ENCODE data around the gene RNASET2. TPM values are rescaled to one million over a fixed set of nuclear protein-coding genes. Genes with fewer than 3 reads are reported as not detected.
A peak's percentile ranks its signal among the peaks of the same experiment; 100 is the strongest.

Gene RNASET2
- total and polyA plus RNA-seq, 10 of the 15 experiments (the other 5 are each of a cell fraction or from before 2014, with no cell fraction given): 5.5 to 225 (median 50.2) TPM

DNA sequence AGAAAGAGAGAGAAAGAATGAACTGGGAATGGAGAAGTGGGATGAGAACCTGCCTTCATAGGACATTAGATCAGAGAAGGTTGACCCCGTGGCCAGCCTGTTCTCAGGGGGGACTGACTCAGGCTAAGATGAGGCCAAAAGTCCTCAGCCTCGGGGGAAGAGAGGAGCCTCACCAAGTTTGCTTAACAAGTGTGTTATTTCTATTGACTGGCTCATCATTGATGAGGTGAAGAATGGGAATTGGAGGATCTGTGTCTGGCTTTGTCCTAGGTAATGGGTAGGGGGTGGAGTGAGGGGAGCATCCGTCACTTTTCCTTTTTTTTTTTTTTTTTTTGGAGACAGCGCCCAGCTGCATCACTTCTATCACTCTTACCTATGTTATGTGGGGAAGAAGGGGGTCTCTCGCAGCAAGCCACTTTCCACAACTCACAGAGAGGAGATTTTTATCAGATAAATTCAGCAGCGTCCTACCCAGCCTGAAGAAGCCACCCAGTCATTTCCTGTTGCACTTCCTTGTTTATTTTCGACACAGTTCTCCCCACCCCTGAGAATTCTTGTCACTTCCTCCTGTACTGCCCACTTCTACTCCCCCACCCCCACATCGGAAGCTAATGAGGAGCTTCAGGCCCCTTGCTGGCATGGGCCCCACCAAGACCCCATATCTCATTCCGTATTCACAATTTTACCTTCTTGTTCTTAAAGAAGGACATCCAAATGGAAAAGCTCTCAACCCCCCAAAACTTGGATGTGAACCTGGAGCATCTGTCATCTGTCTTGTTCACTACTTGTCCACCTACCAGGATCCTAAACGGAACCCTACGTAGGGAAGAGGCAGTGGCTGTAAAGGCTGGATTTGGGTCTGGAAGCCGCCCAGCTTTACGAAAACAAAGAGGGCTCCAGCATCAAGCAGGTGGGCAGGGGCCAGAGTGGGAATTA, 2.8 kb upstream of the RNASET2 start (continued):
- TF ChIP-seq, protein P1, sequence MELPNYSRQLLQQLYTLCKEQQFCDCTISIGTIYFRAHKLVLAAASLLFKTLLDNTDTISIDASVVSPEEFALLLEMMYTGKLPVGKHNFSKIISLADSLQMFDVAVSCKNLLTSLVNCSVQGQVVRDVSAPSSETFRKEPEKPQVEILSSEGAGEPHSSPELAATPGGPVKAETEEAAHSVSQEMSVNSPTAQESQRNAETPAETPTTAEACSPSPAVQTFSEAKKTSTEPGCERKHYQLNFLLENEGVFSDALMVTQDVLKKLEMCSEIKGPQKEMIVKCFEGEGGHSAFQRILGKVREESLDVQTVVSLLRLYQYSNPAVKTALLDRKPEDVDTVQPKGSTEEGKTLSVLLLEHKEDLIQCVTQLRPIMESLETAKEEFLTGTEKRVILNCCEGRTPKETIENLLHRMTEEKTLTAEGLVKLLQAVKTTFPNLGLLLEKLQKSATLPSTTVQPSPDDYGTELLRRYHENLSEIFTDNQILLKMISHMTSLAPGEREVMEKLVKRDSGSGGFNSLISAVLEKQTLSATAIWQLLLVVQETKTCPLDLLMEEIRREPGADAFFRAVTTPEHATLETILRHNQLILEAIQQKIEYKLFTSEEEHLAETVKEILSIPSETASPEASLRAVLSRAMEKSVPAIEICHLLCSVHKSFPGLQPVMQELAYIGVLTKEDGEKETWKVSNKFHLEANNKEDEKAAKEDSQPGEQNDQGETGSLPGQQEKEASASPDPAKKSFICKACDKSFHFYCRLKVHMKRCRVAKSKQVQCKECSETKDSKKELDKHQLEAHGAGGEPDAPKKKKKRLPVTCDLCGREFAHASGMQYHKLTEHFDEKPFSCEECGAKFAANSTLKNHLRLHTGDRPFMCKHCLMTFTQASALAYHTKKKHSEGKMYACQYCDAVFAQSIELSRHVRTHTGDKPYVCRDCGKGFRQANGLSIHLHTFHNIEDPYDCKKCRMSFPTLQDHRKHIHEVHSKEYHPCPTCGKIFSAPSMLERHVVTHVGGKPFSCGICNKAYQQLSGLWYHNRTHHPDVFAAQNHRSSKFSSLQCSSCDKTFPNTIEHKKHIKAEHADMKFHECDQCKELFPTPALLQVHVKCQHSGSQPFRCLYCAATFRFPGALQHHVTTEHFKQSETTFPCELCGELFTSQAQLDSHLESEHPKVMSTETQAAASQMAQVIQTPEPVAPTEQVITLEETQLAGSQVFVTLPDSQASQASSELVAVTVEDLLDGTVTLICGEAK (IDR thresholded peaks at IDR 0.05; ENCODE audit: borderline replicate concordance): no peak; the same call in none of the 2 replicates
- TF ChIP-seq GATAD2B (conservative IDR thresholded peaks at IDR 0.05; ENCODE audit: low read depth) (peak; percentile 38; the same call in 1 of the 2 replicates), DPF2 (IDR thresholded peaks at IDR 0.05) (peak; percentile 9; the same call in 1 of the 2 replicates), BACH1 (IDR thresholded peaks at IDR 0.05; ENCODE audit: borderline replicate concordance) (no peak), BHLHE40 (IDR thresholded peaks at IDR 0.05; ENCODE audit: borderline replicate concordance in 1 of 2, low read depth in 2 of 2, low read length in 1 of 2) (no peak), KLF5 (IDR thresholded peaks at IDR 0.05; ENCODE audit: partially characterized antibody) (no peak), MYB (IDR thresholded peaks at IDR 0.05; ENCODE audit: borderline replicate concordance, low read depth, low read length) (no peak), CEBPB (IDR thresholded peaks at IDR 0.05; ENCODE audit: borderline replicate concordance in 1 of 2, low read depth in 2 of 2, low read length in 2 of 2) (no peak), BMI1 (IDR thresholded peaks at IDR 0.05; ENCODE audit: borderline replicate concordance) (peak; percentile 30; the same call in 1 of the 2 replicates), NBN (IDR thresholded peaks at IDR 0.05) (no peak), ATF3 (IDR thresholded peaks at IDR 0.05; ENCODE audit: borderline replicate concordance, extremely low read depth, low read depth, low read length) (no peak), WRNIP1 (IDR thresholded peaks at IDR 0.05; ENCODE audit: borderline replicate concordance, low read depth, low read length) (no peak), ZZZ3 (IDR thresholded peaks at IDR 0.05; ENCODE audit: control insufficient read depth, insufficient read length, low read depth) (no peak), CHD1 (IDR thresholded peaks at IDR 0.05; ENCODE audit: low read depth, low read length) (no peak), HDAC2 (IDR thresholded peaks at IDR 0.05) (no peak), SRF (IDR thresholded peaks at IDR 0.05; ENCODE audit: low read depth in 2 of 2, low read length in 2 of 2) (no peak), MXI1 (IDR thresholded peaks at IDR 0.05; ENCODE audit: low read depth, low read length) (no peak), PRDM15 (CRISPR knock-in tag; IDR thresholded peaks at IDR 0.05) (no peak), MAX (IDR thresholded peaks at IDR 0.05; ENCODE audit: low read depth, low read length) (no peak)

All from GM12878 (cell line).